Ovary (tissue), 9 donors: Measurements from ENCODE around the gene DENND6B. TPM values are rescaled to one million over a fixed set of nuclear protein-coding genes. Genes with fewer than 3 reads are reported as not detected.
A peak's percentile ranks its signal among the peaks of the same experiment; 100 is the strongest.

Experiments
- DNase-seq, 5 donors: peaks; one replicate each; pipeline ENCODE4 v3.0.0-alpha.2; 2019 to 2020
- H3K27ac ChIP-seq, 2 donors: fragments of 200-600 bp; one replicate each; pipeline versions ENCODE4 v1.5.1 to v1.8.0; 2019 to 2022
- H3K27me3 ChIP-seq: fragments of 200-600 bp; one replicate; pipeline ENCODE4 v1.8.0; 2022
- H3K36me3 ChIP-seq: fragments of 200-600 bp; sonication (generic); one replicate; pipeline ENCODE4 v1.5.1; 2019
- H3K4me1 ChIP-seq: one replicate; pipeline ENCODE4 v1.8.1; 2013; ENCODE audit warnings: mild to moderate bottlenecking, moderate library complexity; ENCODE audit not compliant: insufficient read depth
- H3K4me3 ChIP-seq: fragments of 200-600 bp; sonication (generic); one replicate; pipeline ENCODE4 v1.5.1; 2017
- H3K9me3 ChIP-seq, 2 donors: fragments of 200-600 bp in 1 of 2; sonication (generic) in 1 of 2; one replicate each; pipeline versions ENCODE4 v1.5.1 to v1.8.1; 2013 to 2019; ENCODE audit warnings: mild to moderate bottlenecking in 1 of 2, moderate library complexity in 1 of 2
- CTCF ChIP-seq, 3 donors: fragments of 450-650 bp in 2 of 3; fragments of 200-600 bp in 1 of 3; IDR thresholded peaks; one replicate each; pipeline versions ENCODE4 v1.5.1 to v1.8.0; 2016 to 2022; ENCODE audit warnings: antibody characterized with exemption in 3 of 3, mild to moderate bottlenecking in 1 of 3
- EP300 ChIP-seq: sonication (generic); formaldehyde crosslinking; IDR thresholded peaks from one replicate; pipeline ENCODE4 v1.6.1; 2017; ENCODE audit warnings: antibody characterized with exemption
- POLR2A ChIP-seq: fragments of 450-650 bp; IDR thresholded peaks from one replicate; pipeline ENCODE4 v1.6.1; 2017; ENCODE audit warnings: antibody characterized with exemption, mild to moderate bottlenecking, moderate library complexity
- WGBS, 3 donors: extraction: QIAGEN DNeasy Blood & Tissue Kit in 1 of 3; methylation state at CpG; one replicate each; pipeline versions ENCODE4 v1.1.5 to v1.1.7; 2013 to 2017; 5-methylcytosine and 5-hydroxymethylcytosine counted together
- intact Hi-C, 4 donors: fragments of 100-400 bp; cut with DNase I; formaldehyde crosslinking; loops; one replicate each; pipeline versions ENCODE4 v1.11.0 to v1.15.1; 2022 to 2023
- polyA plus RNA-seq, 2 donors: library from polyadenylated mRNA; stranded (reverse); fragments of 200-250 nt in 1 of 2; fragments of 350-450 nt in 1 of 2; fragmentation: Illumina TruSeq in 1 of 2; extraction: RNeasy Lipid Tissue Mini Kit (QIAGEN cat#74804) in 1 of 2; gene quantifications; one replicate each; pipeline ENCODE4 v1.2.3, GENCODE V29; 2013 to 2014
- total RNA-seq, 7 donors: library from RNA; depleted of rRNA in 2 of 7; stranded (reverse); fragments of >200 nt in 2 of 7; fragmentation: NEBNext Ultra II Directional in 3 of 7; extraction: Animal tissue kit (Norgen Biotek cat#: 25700) in 3 of 7; gene quantifications; one replicate each; pipeline versions ENCODE4 v1.1.0 to v1.2.4, GENCODE V29; 2016 to 2023
- donor health status: DM: no; HTN: no; CAD: no; lungs with moderate emphysema.
- donor health status: DM: no; HTN: no; CAD: no.
- donor health status: Bipolar disorder and iron deficiency.
- donor health status: DM: yes; HTN: yes; CAD: no.
- donor health status: DM: no; HTN: no; CAD: no.
- donor health status: DM: yes; HTN: yes; CAD: no.

DENND6B gene
- total and polyA plus RNA-seq, 9 donors = 0.38 to 17.3 (median 5.6) TPM

- Histone ChIP-seq H3K9me3 (no peaks in the 10 kb centered on the region), H3K4me3 (peak overlapping the region; percentile 93), H3K27ac (peak overlapping the region in 1 of 2 donors; percentile 29), H3K4me1 (peaks cover 4% of the 10 kb centered on the region), H3K36me3 (no peaks in the 10 kb centered on the region), H3K27me3 (no peaks in the 10 kb centered on the region)
- peak; percentile 86 to 93 (median 90) for DNase-seq
- 13 to 14% (median 13%) methylated on average over 25 to 26 of the region's 26 CpGs for WGBS, 3 donors
- intact Hi-C loops = loop anchor here in 3 of 4 donors (5.0 kb wide), 3 partner anchors 65 to 100 kb away; partner anchors contain the start of gene HDAC10 (in 2 of the 3)
- TF ChIP-seq EP300 (no peak), CTCF (IDR thresholded peaks at IDR 0.05) (peak; percentile 92 to 96 (median 92)), POLR2A (no peak)
Observed at GRCh38 chr22:50341977-50342650, 15.3 kb upstream of the DENND6B start.

GRCh38 chr22:50339945-50340879 lies 13.4 kb upstream of the DENND6B start:
- H3K36me3 ChIP-seq = no peaks in the 10 kb centered on the region
- no peak for DNase-seq
- no peaks in the 10 kb centered on the region for H3K4me1 ChIP-seq
- intact Hi-C loops = loop anchor here in 3 of 4 donors (5.0 kb wide), 4 partner anchors 63 to 98 kb away; partner anchors contain the start of gene HDAC10 (in 2 of the 3)
- H3K27ac ChIP-seq = no peak overlapping the region
- no peak for TF ChIP-seq EP300
- no peak for TF ChIP-seq POLR2A
- H3K9me3 ChIP-seq = no peaks in the 10 kb centered on the region
- H3K27me3 ChIP-seq = no peaks in the 10 kb centered on the region
- WGBS, 3 donors = 78 to 79% (median 78%) methylated on average over 12 of the region's 12 CpGs
- H3K4me3 ChIP-seq = no peak overlapping the region

GRCh38 chr22:50338860-50339462 lies 12.1 kb upstream of the DENND6B start:
- Histone ChIP-seq H3K4me3 (no peak overlapping the region), H3K36me3 (no peaks in the 10 kb centered on the region), H3K4me1 (no peaks in the 10 kb centered on the region), H3K27ac (no peak overlapping the region), H3K27me3 (no peaks in the 10 kb centered on the region), H3K9me3 (no peaks in the 10 kb centered on the region)
- TF ChIP-seq CTCF (IDR thresholded peaks at IDR 0.05) (no peak), POLR2A (no peak), EP300 (no peak)
- DNase-seq = no peak
- WGBS, 3 donors = 91 to 99% (median 96%) methylated on average over 4 of the region's 4 CpGs
- intact Hi-C loops = loop anchor here in 2 of 4 donors (5.0 kb wide), 1 partner anchor 72 kb away; no protein-coding TSS in a partner anchor

- no peak for DNase-seq
- H3K36me3 ChIP-seq = no peaks in the 10 kb centered on the region
- H3K27ac ChIP-seq = no peak overlapping the region
- no peaks in the 10 kb centered on the region for H3K27me3 ChIP-seq
- no peaks in the 10 kb centered on the region for H3K4me1 ChIP-seq
- WGBS, 3 donors = 92 to 93% (median 93%) methylated on average over 5 of the region's 5 CpGs
- no peak overlapping the region for H3K4me3 ChIP-seq
- TF ChIP-seq EP300 (no peak), CTCF (IDR thresholded peaks at IDR 0.05) (no peak), POLR2A (no peak)
- intact Hi-C loops = loop anchor here in 2 of 4 donors (5.0 kb wide), 1 partner anchor 71 kb away; no protein-coding TSS in a partner anchor
- no peaks in the 10 kb centered on the region for H3K9me3 ChIP-seq
Observed at GRCh38 chr22:50338042-50338573, 11.3 kb upstream of the DENND6B start.
